H9 (cell line): ENCODE data around the gene DYNC1I2. TPM values are rescaled to one million over a fixed set of nuclear protein-coding genes. Genes with fewer than 3 reads are reported as not detected.

Experiments
- DNase-seq: peaks from one replicate; pipeline ENCODE4 v3.0.0-alpha.2; 2017
- H2AFZ ChIP-seq: one replicate; pipeline ENCODE4 v1.6.1; 2013; ENCODE audit warnings: mild to moderate bottlenecking, low read length, control low read depth, moderate library complexity
- H2AK5ac ChIP-seq: 2 replicates; pipeline ENCODE4 v1.6.1; 2013; ENCODE audit warnings: low read length, control low read depth, mixed read lengths; ENCODE audit not compliant: insufficient read length
- H2BK120ac ChIP-seq: one replicate; pipeline ENCODE4 v1.6.1; 2013; ENCODE audit warnings: low read depth, mild to moderate bottlenecking, low read length, control low read depth, inconsistent platforms; ENCODE audit not compliant: poor library complexity, severe bottlenecking
- H2BK12ac ChIP-seq: 2 replicates; pipeline ENCODE4 v1.6.1; 2013; ENCODE audit warnings: low read length, control low read depth, mixed read lengths, low read depth; ENCODE audit not compliant: insufficient read length
- H2BK15ac ChIP-seq: 2 replicates; pipeline ENCODE4 v1.6.1; 2013; ENCODE audit warnings: low read depth, low read length, control low read depth
- H2BK20ac ChIP-seq: one replicate; pipeline ENCODE4 v1.6.1; 2013; ENCODE audit warnings: low read depth, mild to moderate bottlenecking, low read length, control low read depth, inconsistent platforms; ENCODE audit not compliant: poor library complexity, severe bottlenecking
- H2BK5ac ChIP-seq: 2 replicates; pipeline ENCODE4 v1.6.1; 2013; ENCODE audit warnings: low read length, control low read depth, mixed read lengths; ENCODE audit not compliant: insufficient read length
- H3K14ac ChIP-seq: 2 replicates; pipeline ENCODE4 v1.6.1; 2013; ENCODE audit warnings: low read length, control low read depth; ENCODE audit not compliant: insufficient read depth
- H3K18ac ChIP-seq: 2 replicates; pipeline ENCODE4 v1.6.1; 2013; ENCODE audit warnings: low read depth, mild to moderate bottlenecking, mixed read lengths, low read length, control low read depth; ENCODE audit not compliant: insufficient read length
- H3K23ac ChIP-seq: 2 replicates; pipeline ENCODE4 v1.6.1; 2013; ENCODE audit warnings: low read length, control low read depth, mixed read lengths, low read depth; ENCODE audit not compliant: insufficient read length
- H3K23me2 ChIP-seq: 2 replicates; pipeline ENCODE4 v1.6.1; 2013; ENCODE audit warnings: low read depth, mild to moderate bottlenecking, mixed read lengths, low read length, control low read depth; ENCODE audit not compliant: insufficient read length, poor library complexity, severe bottlenecking
- H3K27ac ChIP-seq: 2 replicates; pipeline ENCODE4 v1.5.1; 2013; ENCODE audit warnings: low read length, control low read depth, mixed read lengths, low read depth; ENCODE audit not compliant: insufficient read length
- H3K27me3 ChIP-seq: 2 replicates; pipeline ENCODE4 v1.6.1; 2013; ENCODE audit warnings: low read length, control low read depth, inconsistent platforms; ENCODE audit not compliant: insufficient read depth
- H3K4ac ChIP-seq: 2 replicates; pipeline ENCODE4 v1.6.1; 2013; ENCODE audit warnings: low read depth, mild to moderate bottlenecking, control low read depth, inconsistent platforms, low read length, moderate library complexity
- H3K4me1 ChIP-seq: 2 replicates; pipeline ENCODE4 v1.6.1; 2013; ENCODE audit warnings: low read length, control low read depth, inconsistent platforms; ENCODE audit not compliant: insufficient read depth
- H3K4me2 ChIP-seq: 2 replicates; pipeline ENCODE4 v1.6.1; 2013; ENCODE audit warnings: low read length, control low read depth, mixed read lengths; ENCODE audit not compliant: insufficient read length, insufficient read depth
- H3K56ac ChIP-seq: 2 replicates; pipeline ENCODE4 v1.6.1; 2013; ENCODE audit warnings: low read depth, mild to moderate bottlenecking, mixed read lengths, low read length, control low read depth; ENCODE audit not compliant: insufficient read length
- H3K79me1 ChIP-seq: 2 replicates; pipeline ENCODE4 v1.6.1; 2013; ENCODE audit warnings: low read depth, mild to moderate bottlenecking, moderate library complexity, low read length, control low read depth, inconsistent platforms; ENCODE audit not compliant: insufficient read depth, poor library complexity, severe bottlenecking
- H3K79me2 ChIP-seq: 2 replicates; pipeline ENCODE4 v1.6.1; 2013; ENCODE audit warnings: low read length, control low read depth, inconsistent platforms; ENCODE audit not compliant: insufficient read depth
- H3K9ac ChIP-seq: 2 replicates; pipeline ENCODE4 v1.6.1; 2013; ENCODE audit warnings: low read length, control low read depth, mixed read lengths; ENCODE audit not compliant: insufficient read length; ENCODE audit errors: extremely low read depth
- H3K9me3 ChIP-seq: one replicate; pipeline ENCODE4 v1.6.1; 2013; ENCODE audit warnings: low read depth, low read length, inconsistent platforms; ENCODE audit not compliant: control insufficient read depth
- H3T11ph ChIP-seq: one replicate; pipeline ENCODE4 v1.6.1; 2013; ENCODE audit warnings: mild to moderate bottlenecking, low read length, control low read depth, inconsistent platforms
- H4K20me1 ChIP-seq: one replicate; pipeline ENCODE4 v1.6.1; 2013; ENCODE audit not compliant: control insufficient read depth, insufficient read length, insufficient read depth
- H4K5ac ChIP-seq: 2 replicates; pipeline ENCODE4 v1.6.1; 2013; ENCODE audit warnings: low read depth, mild to moderate bottlenecking, mixed read lengths, low read length, control low read depth; ENCODE audit not compliant: insufficient read length
- H4K8ac ChIP-seq: replicated peaks from 2 replicates; pipeline ENCODE4 v1.6.1; 2013; ENCODE audit warnings: low read length, control low read depth, mixed read lengths, low read depth; ENCODE audit not compliant: insufficient read length
- H4K91ac ChIP-seq: 2 replicates; pipeline ENCODE4 v1.6.1; 2013; ENCODE audit warnings: low read depth, mild to moderate bottlenecking, moderate library complexity, mixed read lengths, low read length, control low read depth; ENCODE audit not compliant: insufficient read length
- H3K27ac Mint-ChIP-seq, 3 experiments: 2 replicates in 2 of 3; 3 replicates in 1 of 3; pipeline ENCODE4 v1.8.0; 2020 to 2021; ENCODE audit warnings: mixed read lengths in 3 of 3, mild to moderate bottlenecking in 1 of 3, moderate library complexity in 1 of 3
- H3K27me3 Mint-ChIP-seq: 2 replicates; pipeline ENCODE4 v1.8.0; 2021; ENCODE audit warnings: low read depth, mild to moderate bottlenecking, moderate library complexity, mixed read lengths
- H3K36me3 Mint-ChIP-seq, 3 experiments: 2 replicates in 2 of 3; 3 replicates in 1 of 3; pipeline ENCODE4 v1.8.0; 2020 to 2021; ENCODE audit warnings: low read depth in 3 of 3, mixed read lengths in 3 of 3; ENCODE audit not compliant: insufficient read depth in 1 of 3
- H3K4me1 Mint-ChIP-seq, 2 experiments: 2 replicates each; pipeline ENCODE4 v1.8.0; 2020; ENCODE audit warnings: mixed read lengths in 2 of 2
- H3K4me3 Mint-ChIP-seq, 2 experiments: 2 replicates in 1 of 2; 3 replicates in 1 of 2; pipeline ENCODE4 v1.8.0; 2020 to 2021; ENCODE audit warnings: mild to moderate bottlenecking in 2 of 2, mixed read lengths in 2 of 2, moderate library complexity in 1 of 2
- H3K9me3 Mint-ChIP-seq, 2 experiments: 2 replicates in 1 of 2; 3 replicates in 1 of 2; pipeline ENCODE4 v1.8.0; 2020; ENCODE audit warnings: mild to moderate bottlenecking in 2 of 2, mixed read lengths in 2 of 2, moderate library complexity in 1 of 2
- CTCF ChIP-seq: fragments of 200-600 bp; sonication (generic); conservative IDR thresholded peaks from 3 replicates; pipeline ENCODE4 v1.8.0; 2021; ENCODE audit warnings: antibody characterized with exemption, mild to moderate bottlenecking
- WGBS: extraction: QIAGEN DNeasy Blood & Tissue Kit; methylation state at CpG from one replicate; pipeline ENCODE4 v1.1.7; 2013; ENCODE audit warnings: missing lambda C conversion rate, low lambda C conversion rate, mixed read lengths; ENCODE audit not compliant: insufficient read length; ENCODE audit errors: extremely low coverage; 5-methylcytosine and 5-hydroxymethylcytosine counted together
- long read RNA-seq: library from polyadenylated mRNA; unstranded; transcript quantifications from one replicate; pipeline ENCODE4 v2.0.0, GENCODE V29; 2020
- total RNA-seq: library from RNA; stranded (reverse); gene quantifications from 2 replicates; pipeline ENCODE4 v1.2.1, GENCODE V29; 2021

Gene DYNC1I2
- total RNA-seq = 73.4 and 75.4 TPM in 2 replicates
- long read RNA-seq, transcript DYNC1I2-203 (16 exons, 2,572 nt) = major isoform, 31 of 100 reads
- long read RNA-seq, transcript DYNC1I2-201 (16 exons, 2,589 nt) = minor isoform, 29 of 100 reads
- long read RNA-seq, partial matches to known transcripts = 25 of 100 reads
- long read RNA-seq, other reads (novel, unspliced or antisense) = 8 of 100 reads

GRCh38 chr2:171687287-171688128, at the start of gene DYNC1I2:
Gene DYNC1I2, plus strand, starts transcription at chr2:171687469. Its CDS starts 2,687 bp downstream, at chr2:171690156.
- Histone ChIP-seq H2BK120ac (no peak within 1 kb of the TSS), H2AFZ (peak within 1 kb of the TSS; percentile 22), H3K79me1 (no peaks in the 10 kb centered on the region), H3K4me1 (no peaks in the 10 kb centered on the region), H3K56ac (no peak within 1 kb of the TSS), H2BK5ac (no peak within 1 kb of the TSS), H3K18ac (peak within 1 kb of the TSS; percentile 6), H4K20me1 (no peaks in the 10 kb centered on the region), H4K8ac (no peak within 1 kb of the TSS), H2AK5ac (no peak within 1 kb of the TSS), H3K4ac (no peak within 1 kb of the TSS), H2BK15ac (no peak within 1 kb of the TSS), H3K23me2 (no peaks in the 10 kb centered on the region), H3K23ac (no peak within 1 kb of the TSS), H3K9me3 (no peaks in the 10 kb centered on the region), H3T11ph (no peak within 1 kb of the TSS), H4K5ac (no peak within 1 kb of the TSS), H4K91ac (no peak within 1 kb of the TSS), H2BK12ac (no peak within 1 kb of the TSS), H3K79me2 (peaks cover 5% of the 10 kb centered on the region; the same call in 1 of the 2 replicates), H3K14ac (no peak within 1 kb of the TSS; the same call in 1 of the 2 replicates), H3K27ac (no peak within 1 kb of the TSS), H2BK20ac (no peak within 1 kb of the TSS), H3K27me3 (no peaks in the 10 kb centered on the region), H3K4me2 (peak within 1 kb of the TSS; percentile 87), H3K9ac (peak within 1 kb of the TSS; percentile 88)
- Mint-ChIP-seq H3K36me3 (peaks cover 2 to 14% (median 13%) of the 10 kb centered on the region in 3 experiments; a peak in 5 of 7 replicates), H3K4me1 (peaks cover 12 to 13% of the 10 kb centered on the region in 2 experiments), H3K27ac (peak within 1 kb of the TSS; percentile 85 to 98 (median 88); a peak in 5 of 7 replicates), H3K27me3 (no peaks in the 10 kb centered on the region), H3K4me3 (peak within 1 kb of the TSS; percentile 92 to 96), H3K9me3 (no peaks in the 10 kb centered on the region)
- WGBS = no CpG with 5 or more reads among the region's 51 CpGs
- DNase-seq = peak; percentile 94
- no peak for TF ChIP-seq CTCF
